Measurements from ENCODE around the gene MIGA1. TPM values are rescaled to one million over a fixed set of nuclear protein-coding genes. Genes with fewer than 3 reads are reported as not detected.

MIGA1 gene
- total and polyA plus RNA-seq, 8 donors = 1.6 to 40.6 (median 7.5) TPM

DNA sequence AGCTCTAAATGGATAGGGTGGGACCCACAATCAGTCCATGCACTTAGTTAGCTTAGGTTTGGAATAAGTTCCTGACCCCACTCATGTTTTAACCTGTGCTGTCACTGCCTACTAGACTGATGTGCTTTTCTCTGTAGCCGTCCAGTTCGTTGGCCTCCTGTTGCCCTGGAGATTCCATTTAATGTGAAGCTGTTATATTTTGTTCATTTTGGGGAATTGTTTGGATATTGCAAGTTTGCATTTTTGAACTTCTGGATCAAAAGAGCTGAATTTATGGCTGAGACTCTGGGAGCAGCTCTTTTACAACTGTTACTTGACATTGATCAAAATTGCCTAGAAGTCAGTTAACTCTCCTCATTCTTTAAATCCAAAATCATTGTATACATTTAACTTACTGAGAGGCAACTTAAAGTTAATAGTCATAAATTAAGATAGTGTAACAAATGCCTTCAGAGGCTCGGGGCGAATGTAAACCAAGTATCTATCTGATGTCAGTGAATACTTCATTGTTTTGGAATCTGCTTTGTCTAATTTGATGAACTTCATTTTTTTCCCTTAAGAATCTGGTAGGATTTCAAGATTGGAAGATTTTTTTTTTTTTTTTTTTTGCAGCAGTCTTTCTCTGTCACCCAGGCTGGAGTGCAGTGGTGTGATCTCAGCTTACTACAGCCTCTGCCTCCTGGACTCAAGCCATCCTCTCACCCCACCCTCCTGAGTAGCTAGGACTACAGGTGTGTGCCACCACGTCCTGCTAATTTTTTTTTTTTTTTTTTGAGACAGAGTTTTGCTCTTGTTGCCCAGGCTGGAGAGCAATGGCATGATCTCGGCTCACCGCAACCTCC, 38.1 kb downstream of the MIGA1 start:
- no peak overlapping the region for H3K27ac ChIP-seq
- no peaks in the 10 kb centered on the region for H3K27me3 ChIP-seq
- intact Hi-C loops (cut with DNase I; ENCODE audit: low total_unique reads) = no loop called here
- 84 to 95% (median 89%) methylated on average over 7 of the region's 7 CpGs for WGBS, 5 donors
- peaks cover 7 to 90% (median 76%) of the 10 kb centered on the region in 4 donors for H3K36me3 ChIP-seq
- no peaks in the 10 kb centered on the region for H3K9me3 ChIP-seq
- peak in 1 of 2 donors; percentile 21 for DNase-seq
- H3K4me1 ChIP-seq = no peaks in the 10 kb centered on the region
- no peak overlapping the region for H3K4me3 ChIP-seq
- TF ChIP-seq POLR2A (IDR thresholded peaks at IDR 0.05) = no peak
- TF ChIP-seq, protein P1, sequence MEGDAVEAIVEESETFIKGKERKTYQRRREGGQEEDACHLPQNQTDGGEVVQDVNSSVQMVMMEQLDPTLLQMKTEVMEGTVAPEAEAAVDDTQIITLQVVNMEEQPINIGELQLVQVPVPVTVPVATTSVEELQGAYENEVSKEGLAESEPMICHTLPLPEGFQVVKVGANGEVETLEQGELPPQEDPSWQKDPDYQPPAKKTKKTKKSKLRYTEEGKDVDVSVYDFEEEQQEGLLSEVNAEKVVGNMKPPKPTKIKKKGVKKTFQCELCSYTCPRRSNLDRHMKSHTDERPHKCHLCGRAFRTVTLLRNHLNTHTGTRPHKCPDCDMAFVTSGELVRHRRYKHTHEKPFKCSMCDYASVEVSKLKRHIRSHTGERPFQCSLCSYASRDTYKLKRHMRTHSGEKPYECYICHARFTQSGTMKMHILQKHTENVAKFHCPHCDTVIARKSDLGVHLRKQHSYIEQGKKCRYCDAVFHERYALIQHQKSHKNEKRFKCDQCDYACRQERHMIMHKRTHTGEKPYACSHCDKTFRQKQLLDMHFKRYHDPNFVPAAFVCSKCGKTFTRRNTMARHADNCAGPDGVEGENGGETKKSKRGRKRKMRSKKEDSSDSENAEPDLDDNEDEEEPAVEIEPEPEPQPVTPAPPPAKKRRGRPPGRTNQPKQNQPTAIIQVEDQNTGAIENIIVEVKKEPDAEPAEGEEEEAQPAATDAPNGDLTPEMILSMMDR (IDR thresholded peaks at IDR 0.05) = no peak

DNA sequence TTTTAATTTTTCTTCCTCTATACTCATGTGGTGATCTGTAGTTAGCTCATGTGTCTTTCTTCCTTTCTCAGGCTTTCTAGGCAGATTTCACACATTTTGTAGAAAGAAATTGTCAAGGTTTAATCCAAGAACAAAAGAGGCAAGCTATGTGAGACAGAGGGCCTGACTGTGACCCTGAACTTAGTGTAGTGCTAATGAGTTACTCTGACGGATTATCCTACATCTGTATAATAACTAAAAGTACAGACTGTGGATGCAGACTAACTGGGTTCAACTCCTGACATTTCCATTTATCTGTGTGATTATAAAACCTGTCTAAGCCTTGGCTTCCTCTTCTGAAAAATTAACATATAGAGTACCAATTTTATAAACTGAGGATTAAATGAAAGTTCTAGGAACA, 40.7 kb downstream of the MIGA1 start:
- no peak overlapping the region for H3K27ac ChIP-seq
- DNase-seq = no peak
- peaks cover 0 to 8% (median 5%) of the 10 kb centered on the region in 4 donors for H3K4me1 ChIP-seq
- intact Hi-C loops (cut with DNase I; ENCODE audit: low total_unique reads) = no loop called here
- no peak overlapping the region for H3K4me3 ChIP-seq
- TF ChIP-seq EP300 (IDR thresholded peaks at IDR 0.05) (no peak), POLR2AphosphoS5 (IDR thresholded peaks at IDR 0.05) (no peak), POLR2A (IDR thresholded peaks at IDR 0.05) (no peak)
- TF ChIP-seq, protein P1 (IDR thresholded peaks at IDR 0.05) = no peak
- WGBS, 5 donors = 79 to 98% (median 81%) methylated on average over 1 of the region's 1 CpG
- H3K9me3 ChIP-seq = no peaks in the 10 kb centered on the region
- H3K27me3 ChIP-seq = no peaks in the 10 kb centered on the region
- peaks cover 7 to 73% (median 59%) of the 10 kb centered on the region in 4 donors for H3K36me3 ChIP-seq

DNA sequence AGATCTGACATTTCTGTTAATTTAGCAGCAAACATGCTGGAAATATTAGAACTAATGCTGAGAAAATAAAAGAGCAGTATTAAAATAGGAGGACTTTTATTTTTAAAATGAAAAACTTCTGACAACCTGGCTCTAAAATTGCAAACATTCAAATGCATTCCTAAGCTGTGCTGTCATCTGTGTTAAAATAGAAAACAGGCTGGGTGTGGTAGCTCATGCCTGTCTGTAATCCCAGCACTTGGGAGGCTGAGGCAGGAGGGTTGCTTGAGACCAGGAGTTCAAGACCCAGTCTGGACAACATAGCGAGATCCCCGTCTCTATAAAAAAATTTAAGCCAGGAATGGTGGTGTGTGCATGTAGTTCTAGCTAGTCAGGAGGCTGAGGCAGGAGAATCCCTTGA, 44.6 kb downstream of the MIGA1 start:
- no peak for TF ChIP-seq POLR2AphosphoS5 (IDR thresholded peaks at IDR 0.05)
- no peak for TF ChIP-seq EP300 (IDR thresholded peaks at IDR 0.05)
- TF ChIP-seq, protein P1 (IDR thresholded peaks at IDR 0.05) = no peak
- WGBS, 5 donors = 76 to 97% (median 86%) methylated on average over 2 of the region's 2 CpGs

DNA sequence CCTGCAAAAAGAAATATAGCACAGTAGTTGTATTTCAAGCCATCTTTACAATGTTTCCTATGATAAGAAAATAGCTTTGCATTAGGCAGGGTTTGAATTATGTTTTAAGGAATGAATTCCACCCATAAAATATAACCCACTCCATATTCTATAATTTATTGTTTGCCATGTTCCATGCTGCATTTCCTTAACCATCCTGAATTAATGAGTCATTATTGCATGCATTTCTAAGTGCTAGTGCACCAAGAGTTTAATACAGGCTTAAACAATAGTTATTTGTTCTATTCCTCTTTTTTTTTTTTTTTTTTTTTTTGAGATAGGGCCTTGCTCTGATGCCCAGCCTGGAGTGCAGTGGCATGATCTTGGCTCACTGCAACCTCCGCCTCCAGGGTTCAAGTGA, 45.2 kb downstream of the MIGA1 start:
- peaks cover 0 to 22% (median 9%) of the 10 kb centered on the region in 4 donors for H3K4me1 ChIP-seq
- DNase-seq = no peak
- H3K9me3 ChIP-seq = no peaks in the 10 kb centered on the region
- H3K27ac ChIP-seq = peak overlapping the region in 1 of 5 donors; percentile 0
- no peak overlapping the region for H3K4me3 ChIP-seq
- H3K27me3 ChIP-seq = no peaks in the 10 kb centered on the region
- no peak for TF ChIP-seq POLR2A (IDR thresholded peaks at IDR 0.05)
- WGBS, 5 donors = 89 to 100% (median 97%) methylated on average over 1 of the region's 1 CpG
- peaks cover 0 to 44% (median 28%) of the 10 kb centered on the region in 4 donors for H3K36me3 ChIP-seq
- intact Hi-C loops (cut with DNase I; ENCODE audit: low total_unique reads) = no loop called here

More for the DNA sequence above, 44.6 kb downstream of the MIGA1 start:
- intact Hi-C loops (cut with DNase I; ENCODE audit: low total_unique reads) = no loop called here
- peak overlapping the region in 1 of 5 donors; percentile 22 for H3K27ac ChIP-seq
- no peaks in the 10 kb centered on the region for H3K9me3 ChIP-seq
- no peak overlapping the region for H3K4me3 ChIP-seq
- peaks cover 0 to 16% (median 9%) of the 10 kb centered on the region in 4 donors for H3K4me1 ChIP-seq
- H3K36me3 ChIP-seq = peaks cover 0 to 50% (median 34%) of the 10 kb centered on the region in 4 donors
- H3K27me3 ChIP-seq = no peaks in the 10 kb centered on the region
- DNase-seq = peak in 1 of 2 donors; percentile 34
